Hematopoietic multipotent progenitor cell (in vitro differentiated cells): ENCODE data around the gene BICC1. TPM values are rescaled to one million over a fixed set of nuclear protein-coding genes. Genes with fewer than 3 reads are reported as not detected.

Source experiments
- DNase-seq, 3 donors: peaks; one replicate each; pipeline ENCODE4 v3.0.0-alpha.2; 2011 to 2015; ENCODE audit warnings: low read depth in 2 of 3, low spot score in 2 of 3
- total RNA-seq: library from RNA; depleted of rRNA; stranded (reverse); fragments of >200 nt; gene quantifications from one replicate; pipeline ENCODE4 v1.2.3, GENCODE V29; 2012

Gene BICC1
- total RNA-seq, 1 donor, result 1.3 TPM

- no peak for DNase-seq
Measured at GRCh38 chr10:58735087-58735486, 222.4 kb downstream of the BICC1 start.

- no peak for DNase-seq
Measured at GRCh38 chr10:58740620-58741369, 228.1 kb downstream of the BICC1 start.

- DNase-seq, result no peak
Measured at GRCh38 chr10:58741673-58742072, 229.0 kb downstream of the BICC1 start.

- DNase-seq, result no peak
Measured at GRCh38 chr10:58742141-58742540, 229.5 kb downstream of the BICC1 start.

- DNase-seq, result no peak
Measured at GRCh38 chr10:58743466-58744115, 230.9 kb downstream of the BICC1 start.

GRCh38 chr10:58746474-58747185, 234.0 kb downstream of the BICC1 start:
- no peak for DNase-seq

- no peak for DNase-seq
Measured at GRCh38 chr10:58747687-58748086, 235.0 kb downstream of the BICC1 start.

- no peak for DNase-seq
Measured at GRCh38 chr10:58752665-58753064, 240.0 kb downstream of the BICC1 start.

GRCh38 chr10:58753425-58753824, 240.8 kb downstream of the BICC1 start:
- no peak for DNase-seq

GRCh38 chr10:58754469-58755339, 242.0 kb downstream of the BICC1 start:
- DNase-seq, result no peak

- DNase-seq, result no peak
Measured at GRCh38 chr10:58755340-58755610, 242.6 kb downstream of the BICC1 start.

GRCh38 chr10:58755677-58756076, 243.0 kb downstream of the BICC1 start:
- no peak for DNase-seq

- DNase-seq, result no peak
Measured at GRCh38 chr10:58756130-58756719, 243.6 kb downstream of the BICC1 start.

- no peak for DNase-seq
Measured at GRCh38 chr10:58757352-58758065, 244.8 kb downstream of the BICC1 start.

GRCh38 chr10:58758321-58758720, 245.6 kb downstream of the BICC1 start:
- no peak for DNase-seq

- no peak for DNase-seq
Measured at GRCh38 chr10:58764087-58764747, 251.5 kb downstream of the BICC1 start.

GRCh38 chr10:58765910-58766309, 253.2 kb downstream of the BICC1 start:
- no peak for DNase-seq

GRCh38 chr10:58767652-58768051, 255.0 kb downstream of the BICC1 start:
- DNase-seq, result no peak

GRCh38 chr10:58771863-58772262, 259.2 kb downstream of the BICC1 start:
- DNase-seq, result no peak
